Measurements from ENCODE around the gene GLYATL1.

Gene GLYATL1

GRCh38 chr11:58926695-58927094, 12.6 kb upstream of the GLYATL1 start:
- H3K27ac ChIP-seq: peak overlapping the region; percentile 96
- no peak for TF ChIP-seq CTCF (conservative IDR thresholded peaks at IDR 0.05)

- no peak for TF ChIP-seq CTCF (conservative IDR thresholded peaks at IDR 0.05)
- peak overlapping the region; percentile 96 for H3K27ac ChIP-seq
Measured at GRCh38 chr11:58927393-58928106, 11.7 kb upstream of the GLYATL1 start.

GRCh38 chr11:58928107-58928499, 11.2 kb upstream of the GLYATL1 start:
- H3K27ac ChIP-seq: peak overlapping the region; percentile 96
- no peak for TF ChIP-seq CTCF (conservative IDR thresholded peaks at IDR 0.05)

GRCh38 chr11:58928691-58929090, 10.6 kb upstream of the GLYATL1 start:
- peak overlapping the region; percentile 96 for H3K27ac ChIP-seq
- TF ChIP-seq CTCF (conservative IDR thresholded peaks at IDR 0.05): no peak

GRCh38 chr11:58930926-58931325, 8.4 kb upstream of the GLYATL1 start:
- no peak overlapping the region for H3K27ac ChIP-seq
- no peak for TF ChIP-seq CTCF (conservative IDR thresholded peaks at IDR 0.05)

- TF ChIP-seq CTCF (conservative IDR thresholded peaks at IDR 0.05): no peak
- H3K27ac ChIP-seq: no peak overlapping the region
Measured at GRCh38 chr11:58933661-58934060, 5.6 kb upstream of the GLYATL1 start.

GRCh38 chr11:58934945-58935513, 4.3 kb upstream of the GLYATL1 start:
- no peak for TF ChIP-seq CTCF (conservative IDR thresholded peaks at IDR 0.05)
- no peak overlapping the region for H3K27ac ChIP-seq

Data from VCaP (cell line).